Choroid plexus epithelial cell (primary cell): ENCODE data around the gene CISD1.

Experiments
- DNase-seq: peaks from one replicate; pipeline ENCODE4 v3.0.0-alpha.2; 2010; ENCODE audit warnings: low read depth
- H3K4me3 ChIP-seq: 2 replicates; pipeline ENCODE4 v1.5.1; 2011; ENCODE audit warnings: low read depth, mild to moderate bottlenecking, control low read depth, low read length, moderate library complexity
- TF ChIP-seq, protein P1 (sequence below): conservative IDR thresholded peaks from 2 replicates; pipeline ENCODE4 v1.5.1; 2011; ENCODE audit warnings: low read depth, mild to moderate bottlenecking, control low read depth, inconsistent platforms, low read length, moderate library complexity

CISD1 gene

DNA sequence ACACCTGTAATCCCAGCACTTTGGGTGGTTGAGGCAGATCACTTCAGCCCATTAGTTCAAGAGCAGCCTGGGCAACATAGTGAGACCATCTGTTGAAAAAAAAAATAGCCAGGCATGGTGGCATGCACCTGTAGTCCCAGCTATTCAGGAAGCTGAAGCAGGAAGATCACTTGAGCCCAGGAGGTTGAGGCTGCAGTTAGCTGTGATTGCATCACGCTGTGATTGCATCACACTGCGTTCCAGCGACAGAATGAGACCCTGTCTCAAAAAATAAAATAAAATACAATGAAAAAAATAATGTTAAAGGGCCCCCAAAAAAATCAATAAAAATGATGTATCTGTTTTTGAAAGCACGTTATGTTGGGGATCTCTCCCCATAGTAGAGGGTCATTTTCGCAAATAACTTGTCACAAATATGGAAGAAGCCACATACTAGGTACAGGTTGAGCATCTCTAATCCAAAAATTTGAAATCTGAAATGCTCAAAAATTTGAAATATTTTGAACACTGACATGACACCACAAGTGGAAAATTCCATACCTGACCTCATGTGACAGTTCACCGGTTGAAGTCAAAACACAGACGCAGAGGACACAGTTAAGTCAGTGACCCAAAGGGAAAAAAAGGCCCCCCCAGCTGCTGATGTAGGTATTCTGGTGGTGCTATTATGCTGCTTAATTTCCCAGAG is 9.5 kb downstream of the CISD1 start:
- DNase-seq = no peak
- TF ChIP-seq, protein P1, sequence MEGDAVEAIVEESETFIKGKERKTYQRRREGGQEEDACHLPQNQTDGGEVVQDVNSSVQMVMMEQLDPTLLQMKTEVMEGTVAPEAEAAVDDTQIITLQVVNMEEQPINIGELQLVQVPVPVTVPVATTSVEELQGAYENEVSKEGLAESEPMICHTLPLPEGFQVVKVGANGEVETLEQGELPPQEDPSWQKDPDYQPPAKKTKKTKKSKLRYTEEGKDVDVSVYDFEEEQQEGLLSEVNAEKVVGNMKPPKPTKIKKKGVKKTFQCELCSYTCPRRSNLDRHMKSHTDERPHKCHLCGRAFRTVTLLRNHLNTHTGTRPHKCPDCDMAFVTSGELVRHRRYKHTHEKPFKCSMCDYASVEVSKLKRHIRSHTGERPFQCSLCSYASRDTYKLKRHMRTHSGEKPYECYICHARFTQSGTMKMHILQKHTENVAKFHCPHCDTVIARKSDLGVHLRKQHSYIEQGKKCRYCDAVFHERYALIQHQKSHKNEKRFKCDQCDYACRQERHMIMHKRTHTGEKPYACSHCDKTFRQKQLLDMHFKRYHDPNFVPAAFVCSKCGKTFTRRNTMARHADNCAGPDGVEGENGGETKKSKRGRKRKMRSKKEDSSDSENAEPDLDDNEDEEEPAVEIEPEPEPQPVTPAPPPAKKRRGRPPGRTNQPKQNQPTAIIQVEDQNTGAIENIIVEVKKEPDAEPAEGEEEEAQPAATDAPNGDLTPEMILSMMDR = no peak
- H3K4me3 ChIP-seq = no peak overlapping the region

DNA sequence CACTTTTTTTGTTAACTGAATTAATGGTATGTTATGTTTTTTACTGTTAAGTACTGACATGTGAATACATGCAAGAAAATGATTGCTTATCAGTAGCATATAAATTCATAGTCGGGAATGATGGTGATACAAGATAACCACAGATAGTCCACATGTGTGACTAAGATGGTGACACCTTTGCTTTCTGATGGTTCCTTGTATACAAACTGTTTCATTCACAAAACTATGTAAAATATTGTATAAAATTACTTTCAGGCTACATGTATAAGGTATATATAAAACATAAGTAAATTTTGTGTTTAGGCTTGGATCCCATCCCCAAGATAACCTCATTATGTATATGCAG is 10.0 kb downstream of the CISD1 start:
- no peak for DNase-seq
- TF ChIP-seq, protein P1 = no peak
- no peak overlapping the region for H3K4me3 ChIP-seq

DNA sequence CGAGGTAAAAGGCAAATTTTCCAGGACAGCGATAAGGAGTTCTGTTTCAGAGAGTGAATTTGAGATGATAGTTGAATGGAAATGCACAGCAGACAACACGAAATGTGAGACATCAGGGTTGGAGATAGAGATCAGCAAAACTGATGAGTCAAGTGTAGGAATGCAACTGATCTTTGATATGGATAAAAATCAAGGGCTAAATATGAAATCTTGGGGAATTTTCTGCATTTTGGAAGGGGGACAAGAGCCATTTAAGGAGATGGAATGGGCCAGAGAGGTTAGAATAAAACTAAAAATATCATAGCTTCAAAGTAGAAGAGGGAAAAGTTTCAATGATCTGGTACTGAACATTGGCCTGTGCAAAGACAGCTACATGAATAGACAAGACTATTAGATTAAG is 11.5 kb downstream of the CISD1 start:
- no peak for DNase-seq
- TF ChIP-seq, protein P1 = no peak

DNA sequence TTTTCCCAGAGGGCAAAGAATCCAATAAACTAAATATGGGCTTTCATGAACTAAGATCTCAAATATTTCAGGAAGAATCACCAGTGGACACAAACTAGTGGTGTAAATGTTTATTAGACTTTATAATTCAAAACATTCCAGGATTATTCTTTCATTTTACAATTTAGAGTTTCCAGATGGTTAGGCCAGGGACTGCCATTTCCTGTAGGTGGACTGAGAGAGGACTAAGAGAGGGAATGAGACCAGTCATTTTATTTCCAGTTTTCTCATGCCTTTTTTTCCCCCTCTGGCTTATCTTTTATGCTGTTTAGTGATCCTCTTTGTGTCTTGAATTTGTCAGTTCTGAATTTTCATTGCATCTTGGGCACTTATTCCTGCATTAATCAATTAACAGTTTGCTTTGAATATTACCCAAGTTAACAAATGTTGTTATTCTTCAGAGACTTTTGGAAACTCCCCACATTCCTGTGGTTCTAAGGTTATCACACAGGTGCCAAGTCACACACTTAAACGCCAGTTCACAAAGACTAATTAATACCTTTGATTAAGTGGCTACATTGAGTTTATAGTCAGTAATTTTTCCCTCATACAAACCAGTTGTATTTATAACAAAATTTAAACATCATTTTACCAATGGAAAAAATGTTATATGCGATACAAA is 12.3 kb downstream of the CISD1 start:
- no peak for DNase-seq
- TF ChIP-seq, protein P1 = no peak
- H3K4me3 ChIP-seq = no peak overlapping the region

More for the DNA sequence above, 11.5 kb downstream of the CISD1 start:
- H3K4me3 ChIP-seq = no peak overlapping the region

DNA sequence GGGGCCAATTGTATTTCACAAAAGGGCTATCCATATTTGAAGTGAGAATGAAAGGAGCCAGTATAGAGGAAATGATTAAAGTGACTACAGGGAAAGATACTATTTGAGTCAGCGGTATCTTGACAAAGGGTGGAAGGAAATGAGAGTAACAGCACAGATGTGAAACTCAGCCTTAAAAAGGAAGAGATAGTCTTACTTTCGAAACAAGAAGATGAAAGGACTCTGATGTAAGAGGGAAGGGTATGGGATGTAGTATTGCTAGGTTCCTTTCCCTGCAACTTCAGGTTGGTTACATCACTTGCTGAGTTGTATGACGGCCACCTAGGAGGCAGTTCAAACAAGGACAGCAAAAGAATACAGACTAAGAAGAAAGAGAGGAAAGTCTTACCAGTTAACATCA is 13.7 kb downstream of the CISD1 start:
- no peak overlapping the region for H3K4me3 ChIP-seq
- peak; percentile 63 for DNase-seq
- TF ChIP-seq, protein P1 = no peak

DNA sequence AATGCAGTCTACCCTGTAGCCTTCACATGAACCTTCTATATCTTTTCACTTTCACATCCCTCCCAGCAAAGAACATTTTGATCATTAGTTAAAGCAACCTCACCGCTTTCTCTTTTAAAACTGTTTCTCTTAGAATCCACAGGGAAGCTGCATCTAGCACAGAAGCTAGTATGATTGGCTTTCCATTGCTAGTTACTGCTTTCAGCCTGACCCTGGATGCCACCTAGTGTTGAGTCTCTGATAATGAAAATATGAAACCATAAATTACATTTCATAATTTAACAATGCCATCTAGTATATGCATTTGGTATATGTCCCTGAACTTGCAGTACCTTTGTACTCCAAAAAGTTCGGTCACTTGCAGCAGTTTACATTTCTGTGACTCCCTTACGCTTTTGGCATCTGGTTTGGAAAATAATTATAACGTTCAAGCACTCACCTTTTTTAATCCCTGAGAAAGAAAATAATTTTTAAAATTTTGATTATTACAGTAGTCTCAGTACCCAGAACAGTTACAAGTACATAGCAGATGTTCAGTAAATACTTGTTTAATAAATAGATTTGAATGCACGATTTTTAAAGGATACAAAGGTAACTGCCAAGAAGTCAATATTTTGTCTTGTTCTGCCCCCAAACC is 22.7 kb downstream of the CISD1 start:
- TF ChIP-seq, protein P1 = peak; percentile 85
- peak; percentile 88 for DNase-seq
- no peak overlapping the region for H3K4me3 ChIP-seq

DNA sequence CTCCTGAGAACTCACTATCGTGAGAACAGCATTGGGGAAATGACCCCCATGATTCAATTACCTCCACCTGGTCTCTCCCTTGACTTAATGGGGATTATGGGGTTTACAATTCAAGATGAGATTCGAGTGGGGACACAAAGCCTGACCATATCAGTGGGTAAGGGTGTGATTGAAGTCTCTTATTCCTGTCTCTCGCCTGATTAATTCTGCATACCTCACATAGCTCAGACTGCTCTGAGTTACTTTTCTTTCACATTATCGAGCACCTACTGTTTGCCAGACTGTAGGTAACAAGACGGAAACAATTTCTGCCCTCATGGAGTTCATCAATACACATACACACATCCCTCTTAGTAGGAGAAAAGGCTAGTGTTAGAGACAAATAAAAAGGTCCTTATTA is 25.0 kb downstream of the CISD1 start:
- no peak overlapping the region for H3K4me3 ChIP-seq
- DNase-seq = no peak
- TF ChIP-seq, protein P1 = no peak
